ENCODE data around the gene DNAH17.
"Not testable (repeated sequence)": the region's sequence is repeated elsewhere in the genome, so short reads cannot be mapped to it uniquely, and the experiment has no call there.

The DNAH17 gene

DNA sequence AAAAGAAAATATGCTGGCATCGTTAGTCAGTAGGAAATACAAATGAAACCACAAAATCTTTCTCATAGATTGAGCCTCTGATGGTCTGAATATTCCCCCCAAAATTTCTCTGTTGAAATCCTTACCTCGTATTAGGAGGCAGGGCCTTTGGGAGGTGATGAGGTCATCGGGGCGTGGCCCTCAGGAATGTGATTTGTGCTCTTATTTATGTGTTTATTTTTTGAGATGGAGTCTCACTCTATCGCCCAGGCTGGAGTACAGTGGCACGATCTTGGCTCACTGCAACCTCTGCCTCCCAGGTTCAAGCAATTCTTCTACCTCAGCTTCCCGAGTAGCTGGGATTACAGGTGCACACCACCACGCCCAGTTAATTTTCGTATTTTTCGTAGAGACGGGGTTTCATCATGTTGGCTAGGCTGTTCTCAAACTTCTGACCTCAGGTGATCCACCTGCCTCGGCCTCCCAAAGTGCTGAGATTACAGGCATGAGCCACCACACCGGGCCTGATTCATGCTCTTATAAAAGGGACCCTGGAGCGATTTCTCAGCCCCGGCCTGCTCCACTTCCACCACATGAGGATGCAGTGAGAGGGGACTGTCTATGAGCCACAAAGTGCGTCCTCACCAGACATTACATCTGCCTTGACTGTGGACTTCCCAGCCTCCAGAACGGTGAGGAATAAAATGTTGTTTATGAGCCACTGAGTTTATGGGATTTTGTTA, 53.1 kb downstream of the DNAH17 start:
- no peak for DNase-seq

DNA sequence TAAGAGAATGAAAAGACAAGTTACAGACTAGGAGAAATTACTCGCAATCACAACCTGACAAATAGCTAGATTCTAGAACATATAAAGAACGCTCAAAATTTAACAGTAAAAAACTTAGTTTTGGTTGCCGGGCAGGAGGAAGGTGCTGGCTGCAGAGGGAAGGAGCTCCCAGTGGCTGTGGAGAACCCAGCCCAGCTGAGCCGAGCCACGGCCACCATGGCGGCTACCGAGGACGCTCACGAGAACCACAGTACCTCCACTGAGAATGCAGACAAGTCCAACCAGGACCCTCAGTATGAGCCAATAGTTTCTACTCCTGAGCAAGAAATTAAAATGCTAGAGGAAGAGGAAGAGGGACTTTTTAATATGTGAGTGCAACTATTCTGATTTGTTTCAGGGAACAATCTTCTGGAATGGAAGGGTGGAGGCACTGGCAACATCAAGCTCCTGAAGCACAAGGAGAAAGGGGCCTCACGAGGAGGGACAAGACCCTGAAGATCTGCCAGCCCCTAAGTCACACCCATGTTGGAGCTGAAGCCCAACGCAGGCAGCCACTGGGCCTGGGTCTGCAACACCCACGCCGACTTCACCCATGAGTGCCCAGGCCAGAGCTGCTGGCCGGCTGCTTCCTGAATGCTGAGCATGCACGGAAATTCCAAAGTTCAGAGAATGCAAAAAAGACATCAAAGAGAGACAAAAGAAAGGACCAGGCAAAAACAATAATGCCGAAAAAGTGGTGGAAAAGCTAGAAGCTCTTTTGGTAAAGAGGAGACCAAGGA, 55.0 kb downstream of the DNAH17 start:
- no peak for DNase-seq

DNA sequence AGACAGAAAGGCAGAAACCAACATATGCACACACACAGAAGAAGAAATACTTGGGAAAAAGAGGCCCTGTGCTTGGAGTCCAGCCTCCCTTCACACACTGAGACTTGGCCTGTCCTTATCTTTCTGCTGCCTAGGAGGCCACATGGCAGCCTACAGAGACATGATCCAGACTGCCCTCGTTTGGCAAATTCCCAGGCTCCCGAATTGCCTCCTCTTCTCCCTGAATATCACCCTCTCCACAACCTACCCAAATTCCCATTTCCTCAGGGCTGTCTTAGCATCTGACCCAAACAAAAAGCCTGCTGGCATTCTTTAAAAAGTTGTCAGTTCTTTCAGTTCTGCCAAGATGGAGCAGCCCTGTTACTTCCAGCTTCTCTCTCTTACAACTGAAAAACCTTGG, 59.8 kb downstream of the DNAH17 start:
- no peak for DNase-seq

DNA sequence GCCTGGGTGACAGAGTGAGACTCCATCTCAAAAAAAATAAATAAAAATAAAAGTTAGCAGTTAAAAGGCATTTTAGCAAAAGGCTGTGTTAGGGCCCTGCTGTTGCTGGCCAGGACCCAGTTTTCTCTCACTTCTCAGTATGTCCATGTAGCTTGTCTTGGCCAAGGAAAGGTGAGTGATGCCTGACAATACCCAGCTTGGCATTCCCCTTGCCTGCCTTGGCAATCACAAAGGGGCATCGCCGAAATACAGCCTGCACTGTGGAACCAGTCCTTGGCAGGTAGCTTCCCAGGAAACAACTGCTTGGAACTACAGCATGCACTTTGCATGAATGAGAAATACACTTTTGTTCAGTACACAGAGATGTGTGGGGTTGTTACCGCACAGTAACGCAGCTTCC, 61.7 kb downstream of the DNAH17 start:
- no peak for DNase-seq

DNA sequence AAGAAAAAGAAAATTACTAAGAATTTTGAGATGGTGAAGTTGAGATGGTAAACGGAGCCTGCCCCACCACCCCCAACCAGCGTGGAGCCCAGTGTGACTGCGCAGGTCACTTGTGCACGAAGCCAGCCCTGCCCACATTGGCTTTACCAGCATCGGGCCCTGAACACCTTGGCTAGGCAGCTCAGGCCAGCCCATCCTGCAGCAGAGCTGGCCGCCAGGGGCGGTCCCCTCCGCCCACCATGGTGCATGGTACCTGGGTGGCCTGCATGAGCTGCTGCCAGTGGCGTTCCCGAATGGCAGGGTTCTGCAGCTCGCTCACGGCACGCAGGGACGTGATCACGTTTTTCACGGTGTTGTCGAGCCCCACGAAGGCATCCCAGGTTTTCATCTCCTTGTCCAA, 62.7 kb downstream of the DNAH17 start:
- no peak for DNase-seq

GRCh38 chr17:78512976-78513375, 64.2 kb downstream of the DNAH17 start:
- DNase-seq = no peak

DNA sequence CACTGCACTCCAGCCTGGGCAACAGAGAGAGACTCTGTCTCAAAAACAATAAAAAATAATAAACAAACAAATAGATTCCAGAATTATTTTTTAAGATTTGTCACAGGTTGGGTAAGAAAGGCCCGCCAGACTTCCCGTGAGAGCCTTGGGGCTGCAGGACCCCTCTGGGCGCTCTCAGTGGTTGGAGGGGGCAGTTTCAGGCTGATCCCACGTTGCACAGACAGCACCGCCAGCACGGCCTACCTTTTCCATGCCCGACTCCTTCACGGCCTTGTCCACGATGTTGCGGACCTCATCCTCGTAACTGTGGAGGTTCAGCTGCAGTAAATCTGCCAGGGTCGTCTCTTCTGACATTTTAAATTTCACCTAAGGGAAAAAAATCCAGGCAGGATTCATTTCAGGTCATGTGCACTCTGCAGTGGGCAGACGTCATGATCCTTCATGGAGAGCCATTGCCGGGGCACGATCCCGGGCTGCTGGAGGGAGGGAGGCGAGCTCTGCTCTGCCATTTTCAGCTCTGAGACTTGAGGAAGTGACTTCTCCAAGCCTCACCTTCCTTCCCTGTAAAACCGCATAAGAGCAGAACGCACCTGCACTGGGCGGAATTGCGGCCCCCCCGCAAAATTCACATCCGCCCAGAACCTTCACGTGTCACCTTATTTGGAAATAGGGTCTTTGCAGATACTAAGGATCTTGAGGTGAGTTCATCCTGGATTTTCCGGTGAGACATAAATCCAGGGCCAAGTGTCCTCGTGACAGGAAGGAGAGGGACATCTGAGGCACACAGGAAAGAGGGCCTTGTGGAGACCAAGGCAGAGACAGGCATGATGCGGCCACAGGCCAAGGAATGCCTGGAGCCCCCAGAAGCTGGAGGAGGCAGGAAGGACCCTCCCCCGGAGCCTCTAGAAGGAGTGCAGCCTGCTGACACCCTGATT, 66.8 kb downstream of the DNAH17 start:
- DNase-seq = no peak

GRCh38 chr17:78507526-78507925, 69.7 kb downstream of the DNAH17 start:
- DNase-seq = no peak

GRCh38 chr17:78506454-78507309, 70.5 kb downstream of the DNAH17 start:
- DNase-seq = no peak

- no peak for DNase-seq
Measured at GRCh38 chr17:78504156-78504925, 72.9 kb downstream of the DNAH17 start.

DNA sequence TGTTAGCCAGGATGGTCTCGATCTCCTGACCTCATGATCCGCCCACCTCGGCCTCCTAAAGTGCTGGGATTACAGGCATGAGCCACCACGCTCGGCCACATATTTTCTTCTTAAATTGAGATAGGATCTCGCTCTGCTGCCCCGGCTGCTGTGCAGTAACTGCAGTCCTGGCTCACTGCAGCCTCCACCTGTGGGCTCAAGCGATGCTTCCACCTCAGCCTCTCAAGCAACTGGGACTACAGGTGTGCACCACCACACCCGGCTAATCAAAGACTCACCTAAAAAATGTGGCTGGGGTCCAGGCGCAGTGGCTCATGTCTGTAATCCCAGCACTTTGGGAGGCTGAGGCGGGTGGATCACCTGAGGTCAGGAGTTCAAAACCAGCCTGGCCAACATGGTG, 73.8 kb downstream of the DNAH17 start:
- DNase-seq = not testable (repeated sequence)

- DNase-seq = no peak
Measured at GRCh38 chr17:78502611-78503148, 74.5 kb downstream of the DNAH17 start.

GRCh38 chr17:78501241-78502036, 75.8 kb downstream of the DNAH17 start:
- peak; percentile 6 for DNase-seq

DNA sequence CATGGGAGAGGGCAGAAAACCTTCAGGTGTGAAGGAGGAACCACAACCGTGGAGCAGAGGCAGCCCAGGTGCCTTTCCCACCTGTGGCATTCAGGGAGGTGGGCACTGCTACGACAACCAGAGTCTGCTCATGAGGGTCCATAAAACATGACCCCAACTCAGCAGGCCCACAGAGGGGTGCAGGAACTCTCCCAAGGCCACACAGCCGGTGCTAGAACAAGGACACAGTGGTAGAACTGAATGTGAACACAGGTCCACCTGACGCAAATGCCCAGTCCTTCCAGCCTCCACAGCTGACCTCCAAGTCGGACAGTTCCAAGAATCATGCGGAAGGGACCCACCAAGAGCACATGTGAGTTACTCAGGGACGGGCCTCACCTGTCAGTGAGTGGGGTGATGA, 76.4 kb downstream of the DNAH17 start:
- no peak for DNase-seq

DNA sequence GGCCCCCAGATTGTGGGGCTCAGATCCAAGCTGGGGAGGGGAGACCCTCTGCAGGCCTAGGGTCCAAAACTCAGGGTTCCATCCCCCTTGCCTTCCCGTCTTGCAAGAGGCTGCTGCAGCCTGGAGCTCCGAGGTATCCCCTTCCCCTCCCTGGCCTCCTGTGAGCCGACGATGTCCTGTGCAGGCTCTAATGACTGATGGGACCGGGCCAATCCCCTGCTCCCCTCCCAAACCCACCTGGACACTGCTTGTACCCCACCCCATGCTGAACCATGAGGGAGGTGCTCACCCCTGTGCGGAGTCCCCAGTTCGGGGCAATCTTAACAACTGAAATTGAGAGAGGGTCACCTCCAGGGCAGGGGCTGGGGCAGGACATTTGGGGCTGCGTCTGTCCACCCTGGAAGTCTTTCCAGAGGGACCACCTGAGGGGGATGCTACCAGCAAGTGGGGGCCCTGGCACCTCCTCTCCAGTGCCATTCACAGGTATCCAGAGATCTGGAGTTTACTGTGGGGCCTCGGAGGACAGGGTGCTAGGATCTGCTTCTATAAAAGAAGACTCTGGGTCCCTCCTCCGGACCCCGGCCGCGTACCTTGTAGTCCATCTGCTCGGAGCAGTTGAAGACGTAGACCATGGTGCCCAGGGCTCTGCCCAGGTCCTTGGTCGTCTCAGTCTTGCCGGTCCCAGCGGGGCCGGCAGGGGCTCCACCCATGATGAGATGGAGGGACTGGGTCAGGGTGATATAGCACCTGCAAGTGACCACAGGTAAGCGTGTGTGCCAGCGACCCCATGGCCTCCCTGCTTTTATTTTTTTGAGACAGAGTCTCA, 77.3 kb downstream of the DNAH17 start:
- DNase-seq = no peak

DNA sequence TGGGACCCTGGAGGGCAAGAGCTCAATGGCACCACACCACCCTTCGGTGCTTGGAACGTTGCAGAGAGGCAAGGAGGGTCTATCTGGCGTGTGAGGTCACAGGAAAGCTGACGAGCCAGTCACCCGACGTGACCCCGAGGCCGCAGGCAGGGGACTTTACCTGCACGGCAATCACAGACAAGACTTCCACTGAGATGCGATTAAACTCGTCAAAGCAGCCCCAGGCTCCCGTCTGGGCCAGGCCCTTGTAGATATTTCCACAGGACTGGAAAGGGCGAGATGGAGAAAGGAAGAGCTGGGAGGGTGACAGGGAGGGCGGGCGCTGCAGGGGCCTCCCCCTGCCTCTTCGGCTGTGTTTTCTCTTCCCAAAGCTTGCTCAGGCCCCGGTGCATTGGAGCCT, 78.3 kb downstream of the DNAH17 start:
- DNase-seq = no peak

DNA sequence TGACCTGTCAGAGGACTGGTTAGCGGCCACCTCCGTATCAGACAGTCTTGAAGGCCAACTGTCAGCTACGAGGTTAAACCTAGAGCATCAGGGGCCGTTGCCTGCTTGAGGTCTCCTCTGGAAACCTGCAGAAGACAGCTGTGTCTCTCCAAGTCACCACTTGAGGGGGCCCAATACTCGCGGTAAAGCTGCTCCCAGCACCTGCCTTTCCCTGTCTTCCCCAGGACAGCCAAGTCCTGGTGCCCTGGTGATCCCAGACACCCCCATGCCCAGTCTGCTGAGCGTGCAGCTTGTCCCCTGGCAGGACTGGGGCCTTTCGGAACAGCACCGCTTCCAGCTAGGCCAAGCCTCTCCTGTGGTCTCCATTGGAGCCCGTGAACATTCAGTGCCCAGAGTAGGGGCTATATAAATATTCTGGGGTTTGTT, 80.1 kb downstream of the DNAH17 start:
- peak; percentile 69 for DNase-seq

GRCh38 chr17:78496311-78496710, 80.9 kb downstream of the DNAH17 start:
- DNase-seq = peak; percentile 27

DNA sequence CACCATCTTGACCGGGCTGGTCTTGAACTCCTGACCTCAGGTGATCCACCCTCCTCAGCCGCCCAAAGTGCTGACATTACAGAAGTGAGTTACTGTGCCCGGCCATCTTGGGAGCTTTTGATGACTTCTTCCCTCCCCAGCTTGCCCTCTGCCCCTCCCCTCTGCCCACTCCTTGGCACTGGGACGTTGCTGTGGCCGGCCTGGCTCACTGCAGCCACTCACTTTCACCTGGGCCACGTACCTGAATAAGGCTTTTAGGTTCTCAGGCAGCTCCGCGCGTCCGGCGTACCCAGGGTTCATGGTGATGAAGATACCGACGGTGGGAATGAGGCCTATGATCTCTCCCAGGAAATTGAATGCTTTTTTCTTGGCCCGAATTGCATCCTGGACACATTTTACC, 81.6 kb downstream of the DNAH17 start:
- DNase-seq = no peak
